ENCODE results near the gene GET4.

DNA sequence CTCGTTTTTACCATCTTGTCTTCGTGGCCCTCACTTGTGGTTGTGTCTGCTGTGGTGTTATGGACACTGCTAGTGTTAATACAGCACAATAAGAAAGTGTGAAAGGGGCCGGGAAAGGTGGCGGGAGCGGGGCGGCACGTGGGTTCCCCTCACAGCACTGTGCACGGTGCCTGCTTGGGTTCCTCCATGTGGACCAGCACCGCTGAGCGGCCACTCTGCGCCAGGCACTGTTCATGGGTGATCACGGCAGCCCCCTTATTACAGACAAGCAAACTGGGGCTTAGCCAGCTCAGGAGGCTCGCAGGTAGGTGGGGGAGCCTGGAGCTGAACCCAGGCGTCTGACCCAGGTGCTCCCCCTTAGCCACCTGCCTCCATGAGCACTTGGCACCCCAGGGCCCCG, 31.8 kb upstream of the GET4 start:
- TF ChIP-seq CTCF (IDR thresholded peaks at IDR 0.05), result no peak
- no peak for TF ChIP-seq POLR2A (IDR thresholded peaks at IDR 0.05)
